Measurements from ENCODE around the gene ZNF74. TPM values are rescaled to one million over a fixed set of nuclear protein-coding genes. Genes with fewer than 3 reads are reported as not detected.
"Not testable (repeated sequence)": the region's sequence is repeated elsewhere in the genome, so short reads cannot be mapped to it uniquely, and the experiment has no call there.

The ZNF74 gene
- total RNA-seq, 1 experiment from 2014 or later: 19.5 TPM

GRCh38 chr22:20448630-20449029, 54.7 kb downstream of the ZNF74 start:
- in situ Hi-C loops (cut with HindIII; ENCODE audit: low pct_unique_long_range_greater_than_20kb, low sequenced_read_pairs): no loop called here
- no peak for DNase-seq (ENCODE audit: low read depth, low spot score)

GRCh38 chr22:20449819-20450550, 56.0 kb downstream of the ZNF74 start:
- in situ Hi-C loops (cut with HindIII; ENCODE audit: low pct_unique_long_range_greater_than_20kb, low sequenced_read_pairs): no loop called here

GRCh38 chr22:20450551-20450906, 56.6 kb downstream of the ZNF74 start:
- in situ Hi-C loops (cut with HindIII; ENCODE audit: low pct_unique_long_range_greater_than_20kb, low sequenced_read_pairs): no loop called here
- no peak for DNase-seq (ENCODE audit: low read depth, low spot score)

More at GRCh38 chr22:20449819-20450550, 56.0 kb downstream of the ZNF74 start:
- DNase-seq (ENCODE audit: low read depth, low spot score): no peak

- in situ Hi-C loops (cut with HindIII; ENCODE audit: low pct_unique_long_range_greater_than_20kb, low sequenced_read_pairs); DNase-seq (ENCODE audit: low read depth, low spot score): not testable (repeated sequence)
These were observed 57.3 kb downstream of the ZNF74 start for GRCh38 chr22:20451129-20451778.

- in situ Hi-C loops (cut with HindIII; ENCODE audit: low pct_unique_long_range_greater_than_20kb, low sequenced_read_pairs): no loop called here
- DNase-seq (ENCODE audit: low read depth, low spot score): no peak
These were observed 58.0 kb downstream of the ZNF74 start for GRCh38 chr22:20451920-20452319.

- in situ Hi-C loops (cut with HindIII; ENCODE audit: low pct_unique_long_range_greater_than_20kb, low sequenced_read_pairs): no loop called here
- DNase-seq (ENCODE audit: low read depth, low spot score): no peak
These were observed 59.3 kb downstream of the ZNF74 start for GRCh38 chr22:20453222-20453621.

- in situ Hi-C loops (cut with HindIII; ENCODE audit: low pct_unique_long_range_greater_than_20kb, low sequenced_read_pairs): no loop called here
- no peak for DNase-seq (ENCODE audit: low read depth, low spot score)
These were observed 61.7 kb downstream of the ZNF74 start for GRCh38 chr22:20455709-20456063.

GRCh38 chr22:20456064-20456721, 62.2 kb downstream of the ZNF74 start:
- peak; percentile 88 for DNase-seq (ENCODE audit: low read depth, low spot score)
- in situ Hi-C loops (cut with HindIII; ENCODE audit: low pct_unique_long_range_greater_than_20kb, low sequenced_read_pairs): no loop called here

GRCh38 chr22:20456722-20457076, 62.7 kb downstream of the ZNF74 start:
- in situ Hi-C loops (cut with HindIII; ENCODE audit: low pct_unique_long_range_greater_than_20kb, low sequenced_read_pairs): no loop called here
- DNase-seq (ENCODE audit: low read depth, low spot score): no peak

GRCh38 chr22:20457506-20458240, 63.7 kb downstream of the ZNF74 start:
- DNase-seq (ENCODE audit: low read depth, low spot score): no peak
- in situ Hi-C loops (cut with HindIII; ENCODE audit: low pct_unique_long_range_greater_than_20kb, low sequenced_read_pairs): no loop called here

Small RNAs within 50 kb of the gene (small RNA-seq; reads per million reads assigned to genes)
- 0 reads per million in 2 experiments for gene RNU6-225P

Other genes starting within 250 kb of the ZNF74 start
- gene CCDC188, start 243.1 kb upstream of the ZNF74 start, total RNA-seq (2014; rRNA removed; shearing (Covaris generic)): not detected in 2 replicates
- 7.2 TPM in 2 replicates for gene RTN4R, start 125.8 kb upstream of the ZNF74 start, total RNA-seq (2014; rRNA removed; shearing (Covaris generic))
- 44.5 and 48.3 TPM in 2 replicates for gene DGCR6L, start 74.1 kb upstream of the ZNF74 start, total RNA-seq (2014; rRNA removed; shearing (Covaris generic))
- 15.3 and 17.0 TPM in 2 replicates for gene SCARF2, start 43.7 kb downstream of the ZNF74 start, total RNA-seq (2014; rRNA removed; shearing (Covaris generic))
- gene KLHL22, start 101.6 kb downstream of the ZNF74 start, total RNA-seq (2014; rRNA removed; shearing (Covaris generic)): 18.4 and 22.7 TPM in 2 replicates
- gene MED15, start 113.5 kb downstream of the ZNF74 start, total RNA-seq (2014; rRNA removed; shearing (Covaris generic)): 86.9 and 91.2 TPM in 2 replicates

Data from SK-MEL-5 (cell line).